Measurements from ENCODE around the gene EFEMP2.

EFEMP2 gene

GRCh38 chr11:65862941-65863888, 9.4 kb downstream of the EFEMP2 start:
- CTCF ChIA-PET: interaction anchor here (0.8 to 6.0 kb wide), 6 partner anchors 8 to 97 kb away, joined by 3 to 174 read pairs (median 4); partner anchors contain the start of gene EFEMP2
- peak overlapping the region; percentile 8 for H3K4me3 ChIP-seq (ENCODE audit: low read depth, low read length)
- no peak for TF ChIP-seq CTCF (IDR thresholded peaks at IDR 0.05; ENCODE audit: insufficient read depth, low read length, missing control alignments)
- POLR2A ChIA-PET: interaction anchor here (0.6 to 1.9 kb wide), 6 partner anchors 8 to 753 kb away, joined by 3 to 14 read pairs (median 4); partner anchors contain the start of genes CCDC85B and KAT5
- DNase-seq (ENCODE audit: low read depth, low spot score): no peak

GRCh38 chr11:65862191-65862735, 10.3 kb downstream of the EFEMP2 start:
- CTCF ChIA-PET: interaction anchor here (1.0 to 6.0 kb wide), 4 partner anchors 9 to 98 kb away, joined by 3 to 174 read pairs (median 43); partner anchors contain the start of genes EFEMP2 and FIBP
- peak overlapping the region; percentile 95 for H3K4me3 ChIP-seq (ENCODE audit: low read depth, low read length)
- no peak for TF ChIP-seq CTCF (IDR thresholded peaks at IDR 0.05; ENCODE audit: insufficient read depth, low read length, missing control alignments)
- POLR2A ChIA-PET: interaction anchor here (1.2 to 1.9 kb wide), 4 partner anchors 9 to 752 kb away, joined by 3 to 14 read pairs (median 6); partner anchors contain the start of gene CCDC85B
- DNase-seq (ENCODE audit: low read depth, low spot score): no peak

GRCh38 chr11:65861533-65862183, 10.9 kb downstream of the EFEMP2 start:
- CTCF ChIA-PET: interaction anchor here (0.8 to 6.0 kb wide), 13 partner anchors 10 to 151 kb away, joined by 3 to 174 read pairs (median 4); partner anchors contain the start of genes CCDC85B, CTSW, EFEMP2 and FIBP
- H3K4me3 ChIP-seq (ENCODE audit: low read depth, low read length): peak overlapping the region; percentile 95
- POLR2A ChIA-PET: interaction anchor here (1.9 to 5.2 kb wide), 3 partner anchors 8 to 28 kb away, joined by 14 to 103 read pairs (median 67); partner anchors contain the start of genes CCDC85B, EFEMP2 and FIBP
- no peak for TF ChIP-seq CTCF (IDR thresholded peaks at IDR 0.05; ENCODE audit: insufficient read depth, low read length, missing control alignments)
- DNase-seq (ENCODE audit: low read depth, low spot score): no peak

GRCh38 chr11:65861165-65861505, 11.5 kb downstream of the EFEMP2 start:
- no peak for TF ChIP-seq CTCF (IDR thresholded peaks at IDR 0.05; ENCODE audit: insufficient read depth, low read length, missing control alignments)
- CTCF ChIA-PET: interaction anchor here (0.6 to 6.0 kb wide), 15 partner anchors 10 to 150 kb away, joined by 3 to 174 read pairs (median 4); partner anchors contain the start of genes CCDC85B, CTSW, EFEMP2 and FIBP
- peak overlapping the region; percentile 95 for H3K4me3 ChIP-seq (ENCODE audit: low read depth, low read length)
- POLR2A ChIA-PET: interaction anchor here (0.6 to 5.2 kb wide), 4 partner anchors 9 to 141 kb away, joined by 3 to 103 read pairs (median 40); partner anchors contain the start of genes BANF1, CCDC85B, EFEMP2 and FIBP
- DNase-seq (ENCODE audit: low read depth, low spot score): no peak

GRCh38 chr11:65860278-65861164, 12.1 kb downstream of the EFEMP2 start, which contains the start of gene MUS81:
Gene MUS81, plus strand, starts transcription at chr11:65860433. Its CDS starts 321 bp downstream, at chr11:65860754.
- peak within 1 kb of the TSS; percentile 95 for H3K4me3 ChIP-seq (ENCODE audit: low read depth, low read length)
- POLR2A ChIA-PET: interaction anchor here (0.6 to 5.2 kb wide), 14 partner anchors 9 to 223 kb away, joined by 3 to 103 read pairs (median 7); partner anchors contain the start of genes BANF1, CCDC85B, EFEMP2 and EIF1AD
- peak; percentile 88 for DNase-seq (ENCODE audit: low read depth, low spot score)
- TF ChIP-seq CTCF (IDR thresholded peaks at IDR 0.05; ENCODE audit: insufficient read depth, low read length, missing control alignments): peak; percentile 89
- CTCF ChIA-PET: interaction anchor here (0.6 to 6.0 kb wide), 45 partner anchors 10 to 197 kb away, joined by 3 to 174 read pairs (median 4); partner anchors contain the start of genes CATSPER1, CCDC85B, CTSW and EFEMP2

All from AG04449 (cell line).